Measurements from ENCODE around the gene TMEM143.
A peak's percentile ranks its signal among the peaks of the same experiment; 100 is the strongest.
"Not testable (repeated sequence)": the region's sequence is repeated elsewhere in the genome, so short reads cannot be mapped to it uniquely, and the experiment has no call there.

Gene TMEM143

DNA sequence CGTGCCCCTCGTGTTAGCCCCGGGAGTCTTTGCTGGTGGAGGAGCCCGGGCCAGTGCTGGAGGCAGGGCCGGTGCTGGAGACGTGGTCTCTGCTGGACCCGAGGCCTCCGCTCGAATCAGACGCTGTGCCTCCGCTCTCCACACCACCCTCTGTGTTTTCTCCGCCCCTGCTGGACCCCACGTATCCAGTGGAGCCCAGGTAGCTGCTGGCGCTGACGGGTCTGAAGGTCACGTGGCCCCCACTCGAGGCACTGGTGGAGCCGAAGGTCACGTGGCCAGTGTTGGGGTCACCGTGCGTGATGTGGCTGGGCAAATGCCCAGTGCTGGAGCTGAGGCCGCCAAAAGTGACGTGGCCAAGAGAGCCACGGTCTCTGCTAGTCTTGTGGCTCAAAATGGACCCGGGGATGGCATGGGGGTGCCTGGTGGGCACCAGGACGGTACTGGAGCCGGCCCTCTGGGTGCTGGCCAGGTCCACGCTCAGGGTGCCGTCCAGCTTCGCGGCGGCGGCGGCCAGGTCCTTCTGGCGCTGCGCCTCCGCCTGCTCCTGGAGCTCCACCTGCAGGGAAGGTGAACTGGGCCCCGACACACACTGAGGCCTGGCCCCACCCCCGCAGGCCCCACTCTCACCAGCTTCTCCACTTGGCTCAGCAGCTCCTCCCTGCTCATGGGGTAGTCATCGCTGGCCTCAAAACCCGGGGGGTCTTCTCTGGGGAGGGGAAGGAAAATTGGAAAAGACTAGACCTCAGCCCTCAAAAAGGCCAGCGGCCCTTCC is 66.6 kb downstream of the TMEM143 start:
- FAIRE-seq: no peak

DNA sequence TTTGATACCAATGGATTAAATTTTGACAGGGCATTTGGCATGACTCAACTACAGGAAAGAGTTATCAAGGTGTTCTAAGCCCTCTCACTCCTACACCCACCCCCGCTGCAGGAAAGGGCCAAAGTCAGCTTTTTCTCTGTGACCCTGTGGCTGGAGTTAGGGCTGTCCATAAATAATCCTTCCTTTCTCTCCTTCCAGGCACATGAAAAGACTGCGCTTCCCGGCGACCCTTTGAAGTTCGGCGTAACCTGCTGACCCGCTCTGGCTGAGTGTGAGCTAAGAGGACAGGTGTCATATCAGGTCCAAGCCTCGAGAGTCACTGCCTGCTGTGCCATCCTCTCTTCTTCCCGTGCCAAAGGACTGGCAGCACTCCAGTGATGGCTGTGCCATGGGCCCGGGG is 68.3 kb downstream of the TMEM143 start:
- FAIRE-seq: no peak
- no peak for DNase-seq (ENCODE audit: low spot score)

More for the DNA sequence above, 66.6 kb downstream of the TMEM143 start:
- DNase-seq (ENCODE audit: low spot score): no peak

DNA sequence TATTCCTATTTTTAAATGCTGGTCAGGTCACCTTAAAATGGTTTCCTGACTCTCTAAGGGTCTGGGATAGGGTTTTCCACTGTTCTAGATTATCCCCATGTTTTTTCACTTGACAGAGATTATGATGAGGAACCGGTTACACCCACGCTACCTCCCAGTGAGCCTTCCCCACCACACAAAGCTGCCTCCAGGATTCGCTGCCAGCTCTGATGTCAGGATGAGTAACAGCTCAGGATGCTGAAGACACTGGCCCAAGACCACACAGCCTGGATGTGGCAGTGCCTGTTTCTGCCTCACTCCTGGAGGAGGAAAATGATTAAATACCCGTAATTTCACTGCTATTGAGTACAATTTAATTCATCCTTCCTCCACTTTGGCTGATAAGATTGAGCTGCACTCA is 70.9 kb downstream of the TMEM143 start:
- DNase-seq (ENCODE audit: low spot score) (peak; percentile 60), FAIRE-seq (peak; percentile 55)

DNA sequence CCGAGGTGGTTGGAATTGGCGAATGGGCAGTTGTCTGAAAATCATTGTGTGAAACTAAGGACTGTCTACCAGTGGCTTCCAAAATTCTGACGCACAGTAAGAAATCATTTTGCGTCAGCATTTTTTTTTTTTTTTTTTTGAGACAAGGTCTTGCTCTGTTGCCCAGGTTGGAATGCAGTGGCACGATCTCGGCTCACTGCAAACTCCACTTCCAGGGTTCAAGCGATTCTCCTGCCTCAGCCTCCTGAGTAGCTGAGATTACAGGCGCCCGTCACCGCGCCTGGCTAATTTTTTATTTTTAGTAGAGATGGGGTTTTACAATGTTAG is 72.3 kb downstream of the TMEM143 start:
- not testable (repeated sequence) for FAIRE-seq; DNase-seq (ENCODE audit: low spot score)

DNA sequence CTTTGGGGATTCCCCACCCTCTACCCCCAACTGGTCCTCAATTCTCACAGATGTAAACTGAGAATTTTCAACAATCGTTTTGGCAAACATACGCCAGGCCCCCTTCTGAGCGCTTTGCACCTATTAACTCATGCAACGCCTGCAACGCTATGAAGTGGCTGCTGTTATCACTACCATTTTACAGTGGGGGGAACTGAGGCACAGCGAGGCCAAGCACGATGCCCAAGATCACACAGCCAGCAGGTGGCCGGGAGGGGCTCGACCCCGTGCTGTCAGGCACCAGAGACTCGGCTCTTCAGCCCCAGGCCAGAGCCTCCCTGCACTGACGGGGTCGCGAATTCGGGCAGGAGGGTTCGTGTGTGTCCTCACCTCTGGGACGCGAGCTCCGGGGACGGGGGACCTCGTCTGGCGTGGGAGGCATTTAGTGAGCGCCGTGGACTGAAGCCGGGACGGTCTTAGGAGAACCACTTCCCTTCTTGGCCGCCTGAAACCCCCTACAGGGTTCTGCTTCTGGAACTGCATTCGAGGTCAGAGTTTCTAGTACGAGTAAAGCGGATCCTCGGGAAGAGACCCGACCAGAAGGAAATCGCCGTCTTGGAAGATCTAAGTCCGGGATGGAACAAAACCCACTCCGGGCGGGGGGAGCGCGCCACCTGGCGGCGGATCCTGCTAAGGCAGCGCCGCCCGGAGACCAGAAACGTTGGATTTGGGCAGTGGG is 72.8 kb downstream of the TMEM143 start:
- DNase-seq (ENCODE audit: low spot score) (peak; percentile 78), FAIRE-seq (no peak)

DNA sequence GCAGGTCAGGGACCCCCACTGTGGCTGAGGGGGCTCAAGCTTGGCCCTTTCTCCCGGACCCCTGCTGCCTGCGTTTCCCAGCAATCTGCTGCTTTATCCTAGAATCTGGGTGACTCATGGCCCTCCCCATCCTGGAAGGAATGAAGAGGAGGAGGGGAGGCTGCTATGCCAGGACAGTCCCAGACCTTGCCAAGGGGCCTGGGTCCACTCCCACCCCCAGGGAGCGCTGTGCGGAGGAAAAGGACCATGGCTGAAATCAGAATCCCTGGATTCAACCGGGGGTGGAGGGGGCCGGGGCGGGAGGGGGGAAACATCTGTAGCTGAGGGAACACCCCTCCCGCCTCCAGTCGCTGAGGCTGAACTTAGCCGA is 73.4 kb downstream of the TMEM143 start:
- FAIRE-seq (no peak), DNase-seq (ENCODE audit: low spot score) (peak; percentile 84)

DNA sequence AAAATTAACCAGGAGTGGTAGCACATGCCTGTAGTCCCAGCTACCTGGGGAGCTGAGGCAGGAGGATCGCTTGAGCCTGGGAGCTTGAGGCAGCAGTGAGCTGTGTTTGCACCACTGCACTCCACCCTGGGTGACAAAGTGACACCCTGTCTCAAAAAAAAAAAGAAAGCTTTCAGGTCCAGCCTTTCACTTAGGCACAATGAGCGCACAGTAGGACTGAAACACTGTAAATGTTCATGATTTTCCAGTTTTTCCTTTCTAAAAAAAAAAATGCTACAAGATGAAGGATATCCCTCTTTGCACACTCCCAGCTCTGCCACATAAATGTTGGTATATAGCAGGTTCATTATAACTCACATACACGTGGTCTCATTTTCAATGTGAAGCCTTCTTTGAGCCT is 76.0 kb downstream of the TMEM143 start:
- DNase-seq (ENCODE audit: low spot score): no peak
- no peak for FAIRE-seq

DNA sequence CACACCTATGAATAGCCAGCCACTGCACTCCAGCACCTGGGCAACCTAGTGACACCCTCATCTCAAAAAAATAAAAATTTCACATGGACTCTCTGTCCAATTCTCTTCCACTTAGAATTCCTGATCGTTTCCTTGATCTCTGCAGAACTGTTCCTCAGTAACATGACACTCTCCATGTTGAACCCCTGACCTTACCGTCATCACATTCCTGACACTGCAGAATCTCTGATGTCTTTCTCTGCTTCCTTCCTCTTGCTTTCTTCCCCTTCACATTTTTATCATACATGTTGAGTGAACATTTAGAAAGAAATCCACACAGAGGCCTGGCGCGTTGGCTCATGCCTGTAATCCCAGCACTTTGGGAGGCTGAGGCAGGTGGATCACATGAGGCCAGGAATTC is 78.8 kb downstream of the TMEM143 start:
- DNase-seq (ENCODE audit: low spot score) (no peak), FAIRE-seq (no peak)

DNA sequence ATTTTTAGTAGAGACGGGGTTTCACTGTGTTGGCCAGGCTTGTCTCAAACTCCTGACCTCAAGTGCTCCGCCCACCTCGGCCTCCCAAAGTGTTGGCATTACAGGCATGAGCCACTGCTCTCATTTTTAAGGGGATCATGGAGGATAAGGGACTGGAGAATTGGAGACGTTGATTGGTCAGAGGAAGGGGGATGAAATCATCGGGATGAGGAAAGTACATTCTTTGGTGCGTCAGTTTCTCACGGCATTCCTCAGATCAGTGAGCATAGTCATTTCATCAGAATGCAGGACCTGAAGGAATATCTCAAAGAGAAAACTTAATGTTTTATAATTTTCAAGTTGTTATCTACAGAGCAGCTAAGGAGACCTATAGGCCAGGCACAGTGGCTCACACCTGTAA is 79.8 kb downstream of the TMEM143 start:
- FAIRE-seq: no peak

More for the DNA sequence above, 79.8 kb downstream of the TMEM143 start:
- peak; percentile 57 for DNase-seq (ENCODE audit: low spot score)
